ENCODE results near the gene DVL1. TPM values are rescaled to one million over a fixed set of nuclear protein-coding genes. Genes with fewer than 3 reads are reported as not detected.

The DVL1 gene
- 204 and 206 TPM in 2 replicates for total RNA-seq

DNA sequence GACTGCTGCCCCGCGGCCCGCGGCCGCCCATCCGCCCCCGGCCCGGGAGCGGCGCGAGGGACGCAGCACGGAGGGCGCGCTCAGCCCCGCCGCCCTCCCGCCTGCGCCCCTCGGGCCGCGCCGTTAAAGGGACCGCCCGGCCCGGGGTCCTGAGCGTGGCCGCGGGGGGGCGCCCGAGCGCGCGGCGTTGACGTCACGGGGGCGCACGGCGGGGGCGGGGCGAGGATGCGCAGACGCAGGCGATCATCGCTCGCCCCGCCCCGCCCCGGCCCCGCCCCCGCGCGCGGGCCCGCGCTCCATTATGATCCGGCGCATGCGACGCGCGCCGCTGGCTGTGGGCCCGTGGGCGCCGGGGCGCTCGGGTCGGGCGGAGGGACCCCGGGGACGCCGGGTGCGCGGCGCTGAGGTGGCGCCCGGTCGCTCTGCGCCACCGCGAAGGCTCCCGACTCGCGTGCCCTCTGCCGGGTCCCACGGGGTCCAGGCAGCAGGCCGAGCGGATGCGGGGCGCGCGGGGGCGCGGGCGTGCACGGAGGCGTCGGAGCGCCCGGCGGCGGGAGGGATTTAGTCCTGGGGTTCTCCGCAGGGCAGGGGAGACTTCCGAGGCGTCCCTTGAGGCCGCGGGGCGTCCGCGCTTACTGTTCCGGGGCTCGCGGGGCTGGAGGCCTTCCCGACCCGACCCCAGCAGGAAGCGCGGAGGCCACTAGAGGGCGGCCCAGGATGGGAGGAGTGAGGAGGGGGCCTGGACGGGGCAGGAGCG, at the start of gene DVL1:
Gene DVL1 (minus strand): TSS at position 163 of the 757 bp plus-strand sequence. CDS start 353 bp downstream, outside the sequence.

DNA sequence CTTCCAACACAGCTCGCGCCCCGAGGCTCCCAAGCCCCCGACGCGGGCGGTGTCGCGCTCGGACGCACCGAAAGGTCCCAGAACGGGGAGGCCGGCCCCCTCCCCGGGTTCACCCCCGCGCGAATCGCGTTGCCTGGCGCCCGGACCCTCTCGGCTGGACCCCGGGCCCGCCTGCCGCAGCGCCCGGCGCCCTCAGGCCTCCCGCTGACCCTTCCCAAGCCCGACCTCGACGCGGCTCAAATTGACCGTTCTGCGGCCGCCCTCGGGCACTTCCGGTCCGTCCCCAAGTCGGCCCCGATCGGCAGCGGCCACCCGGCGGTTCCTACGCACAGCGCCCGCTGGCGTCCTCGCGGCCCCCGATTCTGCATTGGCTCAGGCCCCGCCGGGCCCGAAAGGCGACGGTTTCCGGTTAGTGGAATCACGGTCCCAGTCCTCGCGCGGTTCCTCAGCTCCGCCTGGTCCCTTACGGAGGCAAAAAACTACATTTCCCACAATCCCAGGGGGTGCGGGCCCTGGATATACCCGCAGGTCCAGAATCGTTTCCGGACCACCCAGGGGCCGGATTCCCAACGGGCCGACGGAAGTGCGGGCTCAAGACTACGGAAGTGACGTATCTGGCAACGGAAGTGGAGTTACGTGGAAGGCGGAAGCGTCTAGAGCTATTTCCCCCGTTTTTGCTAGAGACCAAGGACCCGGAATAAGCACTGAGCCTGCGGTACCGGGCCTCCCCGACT, 25.9 kb upstream of the DVL1 start, which contains the start of gene AURKAIP1:
Gene AURKAIP1 (minus strand): TSS at position 279 of the 734 bp plus-strand sequence. CDS start 451 bp downstream, outside the sequence.

DNA sequence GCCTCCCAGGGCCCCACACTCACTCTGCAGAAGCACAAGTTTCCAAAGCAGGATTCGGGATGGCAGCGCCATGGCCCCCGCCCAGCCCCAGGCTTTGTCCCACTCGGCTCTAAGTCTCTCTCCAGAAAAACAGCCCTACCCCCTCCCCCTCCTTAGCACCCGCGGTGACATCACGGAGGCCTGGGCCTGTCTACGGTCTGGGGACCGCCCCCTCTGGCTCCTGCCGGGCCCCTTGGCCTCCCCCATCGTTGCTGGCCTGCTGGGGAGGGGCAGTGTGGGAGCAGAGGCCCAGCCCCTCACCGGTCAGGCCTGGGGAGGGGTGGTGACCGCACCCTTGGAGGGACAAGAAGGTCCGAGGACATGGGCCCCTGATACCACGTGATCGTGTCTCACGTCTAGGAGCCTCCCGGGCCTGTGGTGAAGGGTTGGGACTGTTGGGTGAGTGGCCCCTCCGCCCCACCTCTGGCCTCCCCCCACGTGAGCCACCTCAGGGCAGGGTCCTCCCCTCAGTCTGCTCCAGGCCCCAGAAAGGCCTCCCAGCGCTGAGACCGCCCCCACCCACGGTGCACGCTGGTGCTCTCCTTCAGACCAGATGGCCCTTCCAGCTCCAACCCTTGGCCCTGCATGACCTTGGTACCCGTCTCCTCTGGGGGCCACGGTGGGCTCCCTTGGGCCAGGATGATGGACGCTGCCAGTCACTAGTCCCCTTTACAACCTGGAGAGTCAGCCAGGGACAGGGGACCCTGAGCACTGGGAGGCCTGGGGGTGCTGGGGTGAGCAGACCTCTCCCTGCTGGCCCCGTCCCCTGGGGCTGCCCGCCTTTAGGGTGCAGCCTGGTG, 9.4 kb upstream of the DVL1 start, which contains the start of gene MXRA8:
Gene MXRA8 (minus strand): TSS at position 123 of the 839 bp plus-strand sequence. CDS start 51 bp downstream, at position 72.

DNA sequence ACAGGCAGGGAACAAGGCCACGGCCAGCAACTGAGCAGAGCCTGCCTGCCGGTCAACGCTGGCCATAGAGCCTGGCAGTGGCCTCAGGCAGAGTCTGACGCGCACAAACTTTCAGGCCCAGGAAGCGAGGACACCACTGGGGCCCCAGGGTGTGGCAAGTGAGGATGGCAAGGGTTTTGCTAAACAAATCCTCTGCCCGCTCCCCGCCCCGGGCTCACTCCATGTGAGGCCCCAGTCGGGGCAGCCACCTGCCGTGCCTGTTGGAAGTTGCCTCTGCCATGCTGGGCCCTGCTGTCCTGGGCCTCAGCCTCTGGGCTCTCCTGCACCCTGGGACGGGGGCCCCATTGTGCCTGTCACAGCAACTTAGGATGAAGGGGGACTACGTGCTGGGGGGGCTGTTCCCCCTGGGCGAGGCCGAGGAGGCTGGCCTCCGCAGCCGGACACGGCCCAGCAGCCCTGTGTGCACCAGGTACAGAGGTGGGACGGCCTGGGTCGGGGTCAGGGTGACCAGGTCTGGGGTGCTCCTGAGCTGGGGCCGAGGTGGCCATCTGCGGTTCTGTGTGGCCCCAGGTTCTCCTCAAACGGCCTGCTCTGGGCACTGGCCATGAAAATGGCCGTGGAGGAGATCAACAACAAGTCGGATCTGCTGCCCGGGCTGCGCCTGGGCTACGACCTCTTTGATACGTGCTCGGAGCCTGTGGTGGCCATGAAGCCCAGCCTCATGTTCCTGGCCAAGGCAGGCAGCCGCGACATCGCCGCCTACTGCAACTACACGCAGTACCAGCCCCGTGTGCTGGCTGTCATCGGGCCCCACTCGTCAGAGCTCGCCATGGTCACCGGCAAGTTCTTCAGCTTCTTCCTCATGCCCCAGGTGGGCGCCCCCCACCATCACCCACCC, 17.9 kb downstream of the DVL1 start, which contains the start of gene TAS1R3:
Gene TAS1R3 (plus strand): TSS at position 213 of the 898 bp plus-strand sequence. CDS start 66 bp downstream, at position 279.

DNA sequence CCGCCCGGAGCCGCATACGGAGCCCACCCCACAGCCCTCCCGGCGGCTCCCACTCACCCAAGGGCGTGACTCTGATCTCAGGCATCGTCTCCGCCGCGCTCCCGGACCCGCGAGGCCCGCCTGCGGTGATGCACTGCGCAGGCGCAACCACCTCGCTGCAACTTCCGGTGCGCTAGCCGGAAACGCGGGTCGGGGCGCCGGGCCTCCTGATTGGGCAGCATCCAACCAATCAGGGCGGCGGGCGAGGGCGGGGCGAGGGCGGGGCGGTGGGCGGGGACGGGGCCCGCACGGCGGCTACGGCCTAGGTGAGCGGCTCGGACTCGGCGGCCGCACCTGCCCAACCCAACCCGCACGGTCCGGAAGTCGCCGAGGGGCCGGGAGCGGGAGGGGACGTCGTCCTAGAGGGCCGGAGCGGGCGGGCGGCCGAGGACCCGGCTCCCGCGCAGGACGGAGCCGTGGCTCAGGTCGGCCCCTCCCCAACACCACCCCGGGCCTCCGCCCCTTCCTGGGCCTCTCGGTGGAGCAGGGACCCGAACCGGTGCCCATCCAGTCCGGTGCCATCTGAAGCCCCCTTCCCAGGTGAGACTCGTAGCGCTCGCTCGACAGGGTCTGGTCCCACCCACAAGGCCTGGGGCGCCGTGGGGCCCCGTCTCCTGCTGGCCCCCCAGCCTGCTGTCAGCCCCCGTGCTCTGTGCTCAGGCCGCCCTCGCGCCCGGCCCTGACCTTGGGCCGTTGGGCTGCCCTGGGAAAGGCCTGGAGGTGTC, 24.5 kb downstream of the DVL1 start, which contains the start of the genes CPTP and INTS11:
Gene CPTP (plus strand): TSS at position 279 of the 764 bp plus-strand sequence. CDS start 2,109 bp downstream, outside the sequence.
Gene INTS11 (minus strand): TSS at position 137 of the 764 bp plus-strand sequence. CDS start 52 bp downstream, at position 85.

DNA sequence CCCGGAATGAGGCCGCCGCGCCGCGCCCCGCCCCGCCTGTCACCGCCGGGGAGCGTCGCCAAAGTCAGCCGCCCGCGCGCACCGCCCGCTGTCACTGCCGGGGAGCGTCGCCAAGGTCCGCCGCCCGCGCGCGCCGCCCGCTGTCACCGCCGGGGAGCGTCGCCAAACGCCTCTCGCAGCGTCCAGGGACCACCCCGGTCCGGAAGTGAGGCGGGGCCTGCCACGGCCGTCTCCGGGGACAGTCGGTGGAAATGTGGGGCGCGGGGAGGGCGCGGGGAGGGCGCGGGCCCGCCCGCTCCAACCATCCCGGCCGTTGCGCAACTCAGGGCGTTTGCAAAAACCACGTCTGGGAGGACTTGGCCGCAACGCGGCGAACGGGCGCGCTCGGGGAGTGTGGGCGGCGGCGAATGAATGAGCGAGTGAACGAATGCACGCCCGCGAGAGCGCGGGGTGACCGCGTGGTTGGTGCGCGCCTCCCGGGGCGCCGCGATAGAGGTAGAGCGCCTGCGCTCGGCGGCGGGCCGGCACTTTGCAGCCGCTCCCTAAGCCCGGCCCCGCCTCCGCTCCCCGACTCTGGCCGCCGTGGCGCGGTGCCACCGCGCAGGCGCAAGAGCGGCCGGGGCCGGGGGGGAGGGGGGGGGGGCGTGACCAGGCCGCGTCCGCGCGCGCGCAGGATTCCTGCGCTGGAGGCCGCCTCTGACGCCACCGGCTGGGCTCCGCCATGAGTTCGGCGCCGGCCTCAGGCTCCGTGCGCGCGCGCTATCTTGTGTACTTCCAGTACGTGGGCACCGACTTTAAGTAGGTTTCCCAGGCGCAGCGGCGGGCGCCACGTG, 41.1 kb downstream of the DVL1 start, which contains the start of the genes ACAP3 and PUSL1:
Gene ACAP3 (minus strand): TSS at position 8 of the 833 bp plus-strand sequence. CDS start 115 bp downstream, outside the sequence.
Gene PUSL1 (plus strand): TSS at position 675 of the 833 bp plus-strand sequence. CDS start 47 bp downstream, at position 722.

Other genes with a start within 250 kb of the DVL1 start
- gene C1orf159, start 233.3 kb downstream of the DVL1 start, total RNA-seq, result 6.5 and 9.3 TPM in 2 replicates
- 0.28 TPM in 1 of 2 replicates, not detected in the other for gene TTLL10, start 175.5 kb downstream of the DVL1 start, total RNA-seq
- gene TNFRSF18, start 142.8 kb downstream of the DVL1 start, total RNA-seq, result 0.34 and 1.5 TPM in 2 replicates
- gene TNFRSF4, start 135.3 kb downstream of the DVL1 start, total RNA-seq, result 0.14 TPM in 1 of 2 replicates, not detected in the other
- gene SDF4, start 117.4 kb downstream of the DVL1 start, total RNA-seq, result 76.9 and 124 TPM in 2 replicates
- gene B3GALT6, start 117.2 kb downstream of the DVL1 start, total RNA-seq, result 24.4 and 25.6 TPM in 2 replicates
- gene C1QTNF12, start 102.7 kb downstream of the DVL1 start, total RNA-seq, result 0.93 and 1.4 TPM in 2 replicates
- gene UBE2J2, start 75.6 kb downstream of the DVL1 start, total RNA-seq, result 46.3 and 60.5 TPM in 2 replicates
- 0.68 and 1.4 TPM in 2 replicates for gene SCNN1D, start 69.0 kb downstream of the DVL1 start, total RNA-seq
- 17.4 and 57.2 TPM in 2 replicates for gene ACAP3, start 41.5 kb downstream of the DVL1 start, total RNA-seq
- 16.9 and 25.6 TPM in 2 replicates for gene PUSL1, start 40.8 kb downstream of the DVL1 start, total RNA-seq
- gene INTS11, start 24.8 kb downstream of the DVL1 start, total RNA-seq, result 55.4 and 66.1 TPM in 2 replicates
- gene CPTP, start 24.6 kb downstream of the DVL1 start, total RNA-seq, result 19.8 and 32.1 TPM in 2 replicates
- gene TAS1R3, start 18.1 kb downstream of the DVL1 start, total RNA-seq, result under 0.01 and 0.36 TPM in 2 replicates
- gene MXRA8, start 9.1 kb upstream of the DVL1 start, total RNA-seq, result 0.34 and 1.1 TPM in 2 replicates
- gene AURKAIP1, start 25.8 kb upstream of the DVL1 start, total RNA-seq, result 60.4 and 110 TPM in 2 replicates
- 57.4 and 139 TPM in 2 replicates for gene CCNL2, start 49.9 kb upstream of the DVL1 start, total RNA-seq
- gene MRPL20, start 57.9 kb upstream of the DVL1 start, total RNA-seq, result 50.2 and 56.3 TPM in 2 replicates
- gene ANKRD65, start 71.9 kb upstream of the DVL1 start, total RNA-seq, result 4.4 and 18.2 TPM in 2 replicates
- gene VWA1, start 86.3 kb upstream of the DVL1 start, total RNA-seq, result 2.1 and 18.4 TPM in 2 replicates
- gene ATAD3C, start 100.3 kb upstream of the DVL1 start, total RNA-seq, result 0.34 and 1.1 TPM in 2 replicates
- 16.4 and 24.2 TPM in 2 replicates for gene ATAD3B, start 122.3 kb upstream of the DVL1 start, total RNA-seq
- gene ATAD3A, start 162.7 kb upstream of the DVL1 start, total RNA-seq, result 18.5 and 34.0 TPM in 2 replicates
- gene TMEM240, start 191.2 kb upstream of the DVL1 start, total RNA-seq, result 0.34 and 0.71 TPM in 2 replicates
- 69.4 and 83.5 TPM in 2 replicates for gene SSU72, start 225.4 kb upstream of the DVL1 start, total RNA-seq

All from nasal cavity respiratory epithelium epithelial cell of viscerocranial mucosa (primary cell).